Tibial nerve (tissue), 4 donors: Measurements from ENCODE around the gene TBCD. TPM values are rescaled to one million over a fixed set of nuclear protein-coding genes. Genes with fewer than 3 reads are reported as not detected.
A peak's percentile ranks its signal among the peaks of the same experiment; 100 is the strongest.

Experiments
- DNase-seq, 2 donors: peaks; one replicate each; pipeline ENCODE4 v3.0.0-alpha.2; 2019; ENCODE audit warnings: low spot score in 2 of 2
- H3K27ac ChIP-seq, 4 donors: fragments of 200-600 bp; sonication (generic) in 3 of 4; one replicate each; pipeline ENCODE4 v1.5.1; 2017 to 2019; ENCODE audit warnings: mild to moderate bottlenecking in 1 of 4
- H3K27me3 ChIP-seq, 2 donors: fragments of 200-600 bp; sonication (generic) in 1 of 2; one replicate each; pipeline versions ENCODE4 v1.5.1 to v1.6.0; 2017 to 2019
- H3K36me3 ChIP-seq, 3 donors: fragments of 200-600 bp; sonication (generic); one replicate each; pipeline ENCODE4 v1.5.1; 2018 to 2019
- H3K4me1 ChIP-seq, 4 donors: fragments of 200-600 bp; sonication (generic) in 3 of 4; one replicate each; pipeline ENCODE4 v1.5.1; 2017 to 2019
- H3K4me3 ChIP-seq, 4 donors: fragments of 200-600 bp; sonication (generic) in 3 of 4; one replicate each; pipeline ENCODE4 v1.5.1; 2017 to 2019; ENCODE audit warnings: mild to moderate bottlenecking in 1 of 4, moderate library complexity in 1 of 4
- H3K9me3 ChIP-seq, 4 donors: fragments of 200-600 bp; sonication (generic) in 3 of 4; one replicate each; pipeline ENCODE4 v1.5.1; 2017 to 2019
- EP300 ChIP-seq, 2 donors: sonication (generic); formaldehyde crosslinking; IDR thresholded peaks; one replicate each; pipeline ENCODE4 v1.6.1; 2017; ENCODE audit warnings: antibody characterized with exemption in 2 of 2, mild to moderate bottlenecking in 1 of 2
- POLR2A ChIP-seq, 2 donors: fragments of 450-650 bp; IDR thresholded peaks; one replicate each; pipeline ENCODE4 v1.6.1; 2017; ENCODE audit warnings: antibody characterized with exemption in 2 of 2, mild to moderate bottlenecking in 2 of 2, moderate library complexity in 2 of 2
- WGBS, 2 donors: methylation state at CpG; one replicate each; pipeline ENCODE4 v1.1.5; 2018; 5-methylcytosine and 5-hydroxymethylcytosine counted together
- total RNA-seq, 4 donors: library from RNA; depleted of rRNA; stranded (reverse); fragments of >200 nt; gene quantifications; one replicate each; pipeline ENCODE4 v1.1.0, GENCODE V29; 2016
- TF ChIP-seq, protein P1 (sequence below), 5 experiments: fragments of 200-600 bp in 3 of 5; fragments of 450-650 bp in 2 of 5; sonication (generic) in 3 of 5; IDR thresholded peaks; one replicate each; pipeline ENCODE4 v1.5.1; 2016 to 2019; ENCODE audit warnings: antibody characterized with exemption in 5 of 5, mild to moderate bottlenecking in 3 of 5, moderate library complexity in 2 of 5

TBCD gene
- total RNA-seq, 4 donors from 2014 or later: 42.6 to 115 (median 87.9) TPM

- H3K4me3 ChIP-seq: no peak overlapping the region
- DNase-seq: no peak
- no peak overlapping the region for H3K27ac ChIP-seq
- peaks cover 0 to 80% (median 0%) of the 10 kb centered on the region in 3 donors for H3K36me3 ChIP-seq
- no peaks in the 10 kb centered on the region for H3K9me3 ChIP-seq
- no peaks in the 10 kb centered on the region for H3K27me3 ChIP-seq
- peaks cover 0 to 10% (median 0%) of the 10 kb centered on the region in 4 donors for H3K4me1 ChIP-seq
- TF ChIP-seq, protein P1, sequence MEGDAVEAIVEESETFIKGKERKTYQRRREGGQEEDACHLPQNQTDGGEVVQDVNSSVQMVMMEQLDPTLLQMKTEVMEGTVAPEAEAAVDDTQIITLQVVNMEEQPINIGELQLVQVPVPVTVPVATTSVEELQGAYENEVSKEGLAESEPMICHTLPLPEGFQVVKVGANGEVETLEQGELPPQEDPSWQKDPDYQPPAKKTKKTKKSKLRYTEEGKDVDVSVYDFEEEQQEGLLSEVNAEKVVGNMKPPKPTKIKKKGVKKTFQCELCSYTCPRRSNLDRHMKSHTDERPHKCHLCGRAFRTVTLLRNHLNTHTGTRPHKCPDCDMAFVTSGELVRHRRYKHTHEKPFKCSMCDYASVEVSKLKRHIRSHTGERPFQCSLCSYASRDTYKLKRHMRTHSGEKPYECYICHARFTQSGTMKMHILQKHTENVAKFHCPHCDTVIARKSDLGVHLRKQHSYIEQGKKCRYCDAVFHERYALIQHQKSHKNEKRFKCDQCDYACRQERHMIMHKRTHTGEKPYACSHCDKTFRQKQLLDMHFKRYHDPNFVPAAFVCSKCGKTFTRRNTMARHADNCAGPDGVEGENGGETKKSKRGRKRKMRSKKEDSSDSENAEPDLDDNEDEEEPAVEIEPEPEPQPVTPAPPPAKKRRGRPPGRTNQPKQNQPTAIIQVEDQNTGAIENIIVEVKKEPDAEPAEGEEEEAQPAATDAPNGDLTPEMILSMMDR (IDR thresholded peaks at IDR 0.05): no peak
- no peak for TF ChIP-seq POLR2A (IDR thresholded peaks at IDR 0.05)
- no peak for TF ChIP-seq EP300 (IDR thresholded peaks at IDR 0.05)
- 90 to 91% methylated on average over 25 to 26 of the region's 26 CpGs for WGBS, 2 donors
Observed at GRCh38 chr17:82909322-82909904, 157.5 kb downstream of the TBCD start.

- Histone ChIP-seq H3K9me3 (no peaks in the 10 kb centered on the region), H3K4me1 (peaks cover 0 to 16% (median 0%) of the 10 kb centered on the region in 4 donors), H3K27me3 (no peaks in the 10 kb centered on the region), H3K27ac (no peak overlapping the region), H3K36me3 (peaks cover 0 to 74% (median 0%) of the 10 kb centered on the region in 3 donors), H3K4me3 (no peak overlapping the region)
- 78 to 81% methylated on average over 12 of the region's 12 CpGs for WGBS, 2 donors
- TF ChIP-seq, protein P1 (IDR thresholded peaks at IDR 0.05): no peak
- TF ChIP-seq EP300 (IDR thresholded peaks at IDR 0.05) (no peak), POLR2A (IDR thresholded peaks at IDR 0.05) (no peak)
- no peak for DNase-seq
Observed at GRCh38 chr17:82910041-82910481, 158.2 kb downstream of the TBCD start.

DNA sequence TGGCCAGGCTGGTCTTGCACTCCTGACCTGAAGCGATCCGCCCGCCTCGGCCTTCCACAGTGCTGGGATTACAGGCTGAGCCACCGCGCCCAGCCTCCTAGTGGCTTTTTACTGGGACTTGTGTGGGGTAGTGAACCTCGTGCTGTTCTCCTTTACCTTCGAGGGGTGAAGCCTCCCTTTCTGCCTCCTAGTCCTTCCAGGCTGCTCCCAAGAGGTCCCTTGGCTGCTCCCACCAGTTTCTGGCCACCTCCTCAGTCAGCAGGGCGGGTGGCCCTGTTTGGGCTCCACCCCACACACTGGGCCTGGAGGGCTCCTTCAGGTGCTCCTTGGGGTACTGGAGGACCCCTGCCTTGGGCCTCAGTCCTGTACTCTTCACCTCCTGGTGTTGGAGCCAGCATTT is 158.9 kb downstream of the TBCD start:
- TF ChIP-seq POLR2A (IDR thresholded peaks at IDR 0.05): no peak
- DNase-seq: no peak
- 79 to 87% methylated on average over 9 of the region's 9 CpGs for WGBS, 2 donors
- H3K36me3 ChIP-seq: peaks cover 0 to 77% (median 0%) of the 10 kb centered on the region in 3 donors
- H3K27ac ChIP-seq: no peak overlapping the region
- H3K4me3 ChIP-seq: no peak overlapping the region
- H3K4me1 ChIP-seq: peaks cover 0 to 16% (median 0%) of the 10 kb centered on the region in 4 donors
- H3K27me3 ChIP-seq: no peaks in the 10 kb centered on the region
- no peaks in the 10 kb centered on the region for H3K9me3 ChIP-seq

DNA sequence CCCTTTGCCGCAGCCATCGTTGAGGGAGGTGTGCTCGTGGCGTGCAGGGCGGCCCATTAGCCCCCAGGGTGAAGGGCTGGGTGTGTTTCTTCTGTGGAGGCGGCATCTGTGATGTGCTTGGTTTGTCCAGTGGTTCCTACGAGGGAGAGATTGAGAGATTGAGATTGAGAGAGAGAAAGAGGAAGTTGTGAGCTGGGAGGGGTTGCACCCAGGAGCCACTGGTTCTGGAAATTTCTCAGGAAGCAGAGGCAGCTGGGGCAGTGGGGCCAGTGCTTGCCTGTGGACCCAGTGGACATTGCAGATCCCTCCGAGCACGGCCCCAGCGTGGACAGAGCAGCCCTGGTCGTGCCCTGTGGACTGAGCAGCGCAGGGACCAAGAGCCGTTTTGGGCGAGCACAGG is 160.0 kb downstream of the TBCD start:
- H3K4me3 ChIP-seq: no peak overlapping the region
- 80 to 81% methylated on average over 14 of the region's 14 CpGs for WGBS, 2 donors
- no peaks in the 10 kb centered on the region for H3K27me3 ChIP-seq
- TF ChIP-seq, protein P1 (IDR thresholded peaks at IDR 0.05): no peak
- TF ChIP-seq POLR2A (IDR thresholded peaks at IDR 0.05): no peak
- H3K27ac ChIP-seq: peak overlapping the region in 1 of 4 donors; percentile 39
- no peaks in the 10 kb centered on the region for H3K9me3 ChIP-seq
- DNase-seq: no peak
- peaks cover 0 to 67% (median 0%) of the 10 kb centered on the region in 3 donors for H3K36me3 ChIP-seq
- H3K4me1 ChIP-seq: peaks cover 0 to 16% (median 0%) of the 10 kb centered on the region in 4 donors

GRCh38 chr17:82912484-82913089 is 160.7 kb downstream of the TBCD start:
- TF ChIP-seq, protein P1 (IDR thresholded peaks at IDR 0.05): no peak
- TF ChIP-seq POLR2A (IDR thresholded peaks at IDR 0.05): no peak
- no peak for TF ChIP-seq EP300 (IDR thresholded peaks at IDR 0.05)
- H3K4me3 ChIP-seq: no peak overlapping the region
- 73 to 81% methylated on average over 15 to 17 of the region's 20 CpGs for WGBS, 2 donors
- peaks cover 0 to 16% (median 0%) of the 10 kb centered on the region in 4 donors for H3K4me1 ChIP-seq
- no peaks in the 10 kb centered on the region for H3K27me3 ChIP-seq
- H3K27ac ChIP-seq: peak overlapping the region in 1 of 4 donors; percentile 39
- peaks cover 0 to 59% (median 0%) of the 10 kb centered on the region in 3 donors for H3K36me3 ChIP-seq
- H3K9me3 ChIP-seq: no peaks in the 10 kb centered on the region
- DNase-seq: no peak
